ENCODE data around the gene SLC37A3.
"Not testable (repeated sequence)": the region's sequence is repeated elsewhere in the genome, so short reads cannot be mapped to it uniquely, and the experiment has no call there.

SLC37A3 gene

GRCh38 chr7:140317597-140317996 is 80.7 kb downstream of the SLC37A3 start:
- no peak for FAIRE-seq
- TF ChIP-seq POLR2A (IDR thresholded peaks at IDR 0.05; ENCODE audit: low read depth, low read length) (no peak), TAF1 (IDR thresholded peaks at IDR 0.05; ENCODE audit: borderline replicate concordance, low read depth, low read length) (no peak), POLR2AphosphoS5 (IDR thresholded peaks at IDR 0.05; ENCODE audit: low read depth, low read length) (no peak)
- no peak for DNase-seq (ENCODE audit: insufficient read length)

GRCh38 chr7:140316165-140316661 is 82.1 kb downstream of the SLC37A3 start:
- TF ChIP-seq POLR2AphosphoS5 (IDR thresholded peaks at IDR 0.05; ENCODE audit: low read depth, low read length) (no peak), TAF1 (IDR thresholded peaks at IDR 0.05; ENCODE audit: borderline replicate concordance, low read depth, low read length) (no peak), POLR2A (IDR thresholded peaks at IDR 0.05; ENCODE audit: low read depth, low read length) (no peak)
- no peak for DNase-seq (ENCODE audit: insufficient read length)
- no peak for FAIRE-seq

- DNase-seq (ENCODE audit: insufficient read length): no peak
- no peak for FAIRE-seq
- TF ChIP-seq TAF1 (IDR thresholded peaks at IDR 0.05; ENCODE audit: borderline replicate concordance, low read depth, low read length) (no peak), POLR2AphosphoS5 (IDR thresholded peaks at IDR 0.05; ENCODE audit: low read depth, low read length) (no peak), POLR2A (IDR thresholded peaks at IDR 0.05; ENCODE audit: low read depth, low read length) (no peak)
Measured at GRCh38 chr7:140315498-140316164, 82.7 kb downstream of the SLC37A3 start.

- DNase-seq (ENCODE audit: insufficient read length) (no peak), FAIRE-seq (no peak)
- TF ChIP-seq TAF1 (IDR thresholded peaks at IDR 0.05; ENCODE audit: borderline replicate concordance, low read depth, low read length): no peak
- no peak for TF ChIP-seq POLR2AphosphoS5 (IDR thresholded peaks at IDR 0.05; ENCODE audit: low read depth, low read length)
- TF ChIP-seq POLR2A (IDR thresholded peaks at IDR 0.05; ENCODE audit: low read depth, low read length): no peak
Measured at GRCh38 chr7:140314573-140315480, 83.5 kb downstream of the SLC37A3 start.

GRCh38 chr7:140312141-140312846 is 86.0 kb downstream of the SLC37A3 start:
- DNase-seq (ENCODE audit: insufficient read length) (no peak), FAIRE-seq (no peak)
- TF ChIP-seq POLR2AphosphoS5 (IDR thresholded peaks at IDR 0.05; ENCODE audit: low read depth, low read length): no peak

DNA sequence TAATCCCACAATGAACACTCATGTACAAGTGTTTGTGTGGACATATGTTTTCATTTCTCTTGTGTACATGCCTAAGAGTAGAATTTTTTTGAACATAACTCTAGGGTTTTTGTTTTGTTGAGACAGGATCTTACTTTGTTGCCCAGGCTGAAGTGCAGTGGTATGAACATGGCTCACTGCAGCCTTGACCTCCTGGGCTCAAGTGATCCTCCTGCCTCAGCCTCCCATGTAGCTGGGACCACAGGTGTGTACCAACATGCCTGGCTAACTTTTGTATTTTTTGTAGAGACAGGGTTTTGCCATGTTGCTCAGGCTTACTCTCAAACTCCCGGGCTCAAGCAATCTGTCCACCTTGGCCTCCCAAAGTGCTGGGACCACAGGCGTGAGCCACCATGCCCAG is 87.2 kb downstream of the SLC37A3 start:
- not testable (repeated sequence) for FAIRE-seq; DNase-seq (ENCODE audit: insufficient read length)

- TF ChIP-seq POLR2A (IDR thresholded peaks at IDR 0.05; ENCODE audit: low read depth, low read length): no peak
- FAIRE-seq (no peak), DNase-seq (ENCODE audit: insufficient read length) (no peak)
Measured at GRCh38 chr7:140310337-140311002, 87.9 kb downstream of the SLC37A3 start.

DNA sequence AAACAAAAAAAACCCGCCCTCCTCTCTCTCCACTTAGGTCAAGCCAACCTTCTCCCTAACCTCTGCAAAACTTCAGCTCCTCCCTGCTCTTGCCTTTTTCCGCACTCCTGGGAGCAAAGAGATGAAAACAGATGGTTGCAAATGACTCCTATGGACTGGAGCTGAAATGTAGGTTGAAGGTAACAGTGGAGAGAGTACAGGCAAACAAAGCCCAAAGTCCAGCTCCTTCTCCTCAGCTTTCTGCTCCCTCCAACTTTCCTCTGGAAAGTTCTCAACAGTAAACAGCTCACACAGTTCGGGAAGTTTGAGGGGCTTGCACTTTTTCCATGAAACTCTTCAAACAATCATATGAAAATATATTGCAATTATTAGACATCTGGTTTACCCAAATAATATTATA is 90.3 kb downstream of the SLC37A3 start:
- DNase-seq (ENCODE audit: insufficient read length): no peak
- FAIRE-seq: no peak
- TF ChIP-seq POLR2AphosphoS5 (IDR thresholded peaks at IDR 0.05; ENCODE audit: low read depth, low read length): no peak
- no peak for TF ChIP-seq TAF1 (IDR thresholded peaks at IDR 0.05; ENCODE audit: borderline replicate concordance, low read depth, low read length)
- no peak for TF ChIP-seq POLR2A (IDR thresholded peaks at IDR 0.05; ENCODE audit: low read depth, low read length)

DNA sequence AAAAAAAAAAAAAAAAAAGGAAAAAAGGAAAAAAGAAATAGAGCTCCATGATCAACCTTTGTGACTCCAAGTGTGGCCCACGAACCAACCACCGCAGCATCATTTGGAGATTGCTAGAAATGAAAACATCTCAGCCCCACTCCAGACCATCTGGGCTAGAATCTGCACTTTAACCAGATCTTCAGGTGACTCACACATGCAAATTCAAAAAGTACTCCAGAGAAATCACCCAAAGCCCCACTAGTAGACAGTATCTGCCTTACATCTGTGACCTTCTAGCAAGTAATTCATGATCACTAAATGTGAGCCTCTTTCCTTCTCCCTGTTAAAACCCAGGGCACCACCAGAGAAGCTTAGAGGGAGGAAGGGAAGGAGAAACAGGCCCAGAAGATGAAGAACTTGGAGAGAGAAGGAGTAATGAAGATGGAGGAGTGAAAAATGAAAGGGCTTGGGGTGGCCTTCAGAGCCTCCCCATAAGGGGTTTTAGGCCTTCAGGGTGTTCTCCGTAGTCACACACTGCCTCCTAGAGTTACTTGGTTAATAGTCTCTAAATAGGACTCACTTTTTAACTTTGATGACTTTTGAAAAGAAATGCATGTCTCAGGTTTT is 94.0 kb downstream of the SLC37A3 start:
- FAIRE-seq: no peak
- no peak for TF ChIP-seq TAF1 (IDR thresholded peaks at IDR 0.05; ENCODE audit: borderline replicate concordance, low read depth, low read length)
- no peak for TF ChIP-seq POLR2A (IDR thresholded peaks at IDR 0.05; ENCODE audit: low read depth, low read length)
- DNase-seq (ENCODE audit: insufficient read length): no peak

DNA sequence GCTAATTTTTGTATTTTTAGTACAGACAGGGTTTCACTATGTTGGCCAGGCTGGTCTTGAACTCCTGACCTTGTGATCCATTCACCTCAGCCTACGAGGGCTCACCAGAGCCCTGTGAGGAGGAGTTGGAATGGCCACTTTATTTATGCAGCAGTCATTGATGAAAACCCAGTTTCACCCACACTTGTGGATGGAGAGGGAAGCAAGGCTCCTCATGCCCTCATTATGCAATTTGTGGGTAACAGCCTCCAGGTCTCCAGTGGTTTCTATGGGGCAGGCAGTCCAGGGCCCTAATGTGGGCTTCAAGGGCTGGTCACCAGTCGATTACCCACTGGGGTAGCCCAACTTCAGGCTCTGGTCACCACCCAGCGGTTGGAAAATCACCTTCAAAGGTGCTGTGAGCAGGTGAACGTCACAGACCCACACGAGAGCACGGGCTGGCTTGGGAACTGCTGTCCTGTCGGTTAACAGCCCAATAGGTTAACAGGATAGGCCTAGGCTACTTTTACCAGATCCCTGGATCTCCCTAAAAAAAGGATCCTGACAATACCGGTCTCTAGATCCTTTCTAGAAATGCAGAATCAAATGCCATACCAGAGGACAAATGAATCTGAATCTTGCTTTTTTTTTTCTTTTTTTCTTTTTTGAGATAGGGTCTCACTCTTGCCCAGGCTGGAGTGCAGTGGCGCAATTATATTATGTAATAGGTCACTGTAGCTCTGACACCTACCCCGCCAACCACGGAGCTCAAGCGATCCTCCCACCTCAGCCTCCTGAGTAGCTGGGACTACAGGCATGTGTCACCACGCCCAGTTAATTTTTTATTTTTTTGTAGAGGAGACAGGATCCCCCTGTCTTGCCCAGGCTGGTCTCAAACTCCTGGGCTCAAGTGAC is 97.8 kb downstream of the SLC37A3 start:
- TF ChIP-seq TAF1 (IDR thresholded peaks at IDR 0.05; ENCODE audit: borderline replicate concordance, low read depth, low read length) (no peak), POLR2A (IDR thresholded peaks at IDR 0.05; ENCODE audit: low read depth, low read length) (no peak), POLR2AphosphoS5 (IDR thresholded peaks at IDR 0.05; ENCODE audit: low read depth, low read length) (no peak)
- DNase-seq (ENCODE audit: insufficient read length) (no peak), FAIRE-seq (no peak)

Data from GM12892 (cell line).